Neural cell (in vitro differentiated cells): ENCODE results near the gene NARF. TPM values are rescaled to one million over a fixed set of nuclear protein-coding genes. Genes with fewer than 3 reads are reported as not detected.

Experiments
- H2AFZ ChIP-seq: fragments of 200-600, 300-800 bp; sonication (generic), shearing (Covaris generic); 2 replicates; pipeline ENCODE4 v1.6.0; 2014; ENCODE audit warnings: low read depth, mild to moderate bottlenecking, antibody characterized with exemption, low read length, moderate library complexity
- H3F3A ChIP-seq: fragments of 200-600 bp; shearing (Covaris generic); 2 replicates; pipeline ENCODE4 v1.6.1; 2016; ENCODE audit warnings: mild to moderate bottlenecking, moderate library complexity, mixed read lengths, antibody characterized with exemption, low read length; ENCODE audit not compliant: insufficient read depth, poor library complexity, severe bottlenecking
- H3K27ac ChIP-seq: fragments of 200-600, 300-800 bp; sonication (generic), shearing (Covaris generic); 2 replicates; pipeline ENCODE4 v1.5.1; 2014; ENCODE audit warnings: mild to moderate bottlenecking, low read length, moderate library complexity
- H3K27me3 ChIP-seq: fragments of 300-800, 200-600 bp; sonication (generic), shearing (Covaris generic); 2 replicates; pipeline ENCODE4 v1.6.0; 2014; ENCODE audit warnings: mild to moderate bottlenecking, low read depth, low read length, moderate library complexity; ENCODE audit not compliant: insufficient read depth
- H3K36me3 ChIP-seq: fragments of 300-800, 200-600 bp; sonication (generic), shearing (Covaris generic); 2 replicates; pipeline ENCODE4 v1.5.1; 2014; ENCODE audit warnings: mild to moderate bottlenecking, antibody characterized with exemption, low read length, moderate library complexity; ENCODE audit not compliant: insufficient read depth
- H3K4me2 ChIP-seq: fragments of 300-800, 200-600 bp; sonication (generic), shearing (Covaris generic); 2 replicates; pipeline ENCODE4 v1.6.0; 2014; ENCODE audit warnings: mild to moderate bottlenecking, low read length
- H3K4me3 ChIP-seq: fragments of 300-800, 200-600 bp; sonication (generic), shearing (Covaris generic); 2 replicates; pipeline ENCODE4 v1.5.1; 2014; ENCODE audit warnings: mild to moderate bottlenecking, low read length, moderate library complexity
- H3K79me2 ChIP-seq: fragments of 200-600 bp; shearing (Covaris generic); replicated peaks from 2 replicates; pipeline ENCODE4 v1.6.0; 2014; ENCODE audit warnings: mild to moderate bottlenecking, low read length, moderate library complexity; ENCODE audit not compliant: insufficient read depth
- H3K9ac ChIP-seq: fragments of 300-800, 200-600 bp; sonication (generic), shearing (Covaris generic); 2 replicates; pipeline ENCODE4 v1.6.1; 2016; ENCODE audit warnings: mild to moderate bottlenecking, low read length, mixed read lengths
- H3K9me2 ChIP-seq: fragments of 200-600 bp; shearing (Covaris generic); 2 replicates; pipeline ENCODE4 v1.6.1; 2016; ENCODE audit warnings: mild to moderate bottlenecking, low read length, mixed read lengths; ENCODE audit not compliant: insufficient read depth
- H3K9me3 ChIP-seq: fragments of 200-600, 300-800 bp; sonication (generic), shearing (Covaris generic); 2 replicates; pipeline ENCODE4 v1.6.1; 2016; ENCODE audit warnings: mild to moderate bottlenecking, mixed run types, low read length, moderate library complexity, mixed read lengths
- H4K20me1 ChIP-seq: fragments of 200-600 bp; shearing (Covaris generic); 2 replicates; pipeline ENCODE4 v1.6.1; 2016; ENCODE audit warnings: mild to moderate bottlenecking, mixed run types; ENCODE audit not compliant: insufficient read depth
- CTCF ChIP-seq: fragments of 450-650 bp; IDR thresholded peaks from 2 replicates; pipeline ENCODE4 v1.5.1; 2014; ENCODE audit warnings: antibody characterized with exemption, mild to moderate bottlenecking, moderate library complexity; ENCODE audit not compliant: poor library complexity, severe bottlenecking
- EP300 ChIP-seq: fragments of 450-650 bp; conservative IDR thresholded peaks from 2 replicates; pipeline ENCODE4 v1.6.1; 2014; ENCODE audit warnings: antibody characterized with exemption, mild to moderate bottlenecking, moderate library complexity; ENCODE audit not compliant: poor library complexity, severe bottlenecking
- EZH2 ChIP-seq: fragments of 200-600, 300-800 bp; shearing (Covaris generic), sonication (generic); IDR thresholded peaks from 2 replicates; pipeline ENCODE4 v1.6.1; 2014; ENCODE audit warnings: antibody characterized with exemption, low read length, borderline replicate concordance, mild to moderate bottlenecking; ENCODE audit not compliant: insufficient read depth, poor library complexity, severe bottlenecking
- MXI1 ChIP-seq: fragments of 450-650 bp; conservative IDR thresholded peaks from 2 replicates; pipeline ENCODE4 v1.6.1; 2014; ENCODE audit warnings: antibody characterized with exemption, mild to moderate bottlenecking; ENCODE audit not compliant: poor library complexity, severe bottlenecking
- POLR2AphosphoS5 ChIP-seq: IDR thresholded peaks from 2 replicates; pipeline ENCODE4 v1.6.1; 2012
- RAD21 ChIP-seq: fragments of 450-650 bp; conservative IDR thresholded peaks from 2 replicates; pipeline ENCODE4 v1.6.1; 2014; ENCODE audit warnings: antibody characterized with exemption, mild to moderate bottlenecking, moderate library complexity
- REST ChIP-seq: IDR thresholded peaks from 2 replicates; pipeline ENCODE4 v1.6.1; 2012; ENCODE audit warnings: borderline replicate concordance
- SMC3 ChIP-seq: fragments of 450-650 bp; conservative IDR thresholded peaks from 2 replicates; pipeline ENCODE4 v1.6.1; 2014; ENCODE audit warnings: antibody characterized with exemption, mild to moderate bottlenecking, moderate library complexity; ENCODE audit not compliant: poor library complexity
- TAF1 ChIP-seq: IDR thresholded peaks from 2 replicates; pipeline ENCODE4 v1.6.1; 2012; ENCODE audit warnings: low read depth
- polyA plus RNA-seq: library from polyadenylated mRNA; depleted of rRNA; stranded (reverse); fragments of >200 nt; gene quantifications from 2 replicates; pipeline ENCODE4 v1.2.3, GENCODE V29; 2014

The NARF gene
- polyA plus RNA-seq, 1 donor from 2014 or later = 243 TPM

DNA sequence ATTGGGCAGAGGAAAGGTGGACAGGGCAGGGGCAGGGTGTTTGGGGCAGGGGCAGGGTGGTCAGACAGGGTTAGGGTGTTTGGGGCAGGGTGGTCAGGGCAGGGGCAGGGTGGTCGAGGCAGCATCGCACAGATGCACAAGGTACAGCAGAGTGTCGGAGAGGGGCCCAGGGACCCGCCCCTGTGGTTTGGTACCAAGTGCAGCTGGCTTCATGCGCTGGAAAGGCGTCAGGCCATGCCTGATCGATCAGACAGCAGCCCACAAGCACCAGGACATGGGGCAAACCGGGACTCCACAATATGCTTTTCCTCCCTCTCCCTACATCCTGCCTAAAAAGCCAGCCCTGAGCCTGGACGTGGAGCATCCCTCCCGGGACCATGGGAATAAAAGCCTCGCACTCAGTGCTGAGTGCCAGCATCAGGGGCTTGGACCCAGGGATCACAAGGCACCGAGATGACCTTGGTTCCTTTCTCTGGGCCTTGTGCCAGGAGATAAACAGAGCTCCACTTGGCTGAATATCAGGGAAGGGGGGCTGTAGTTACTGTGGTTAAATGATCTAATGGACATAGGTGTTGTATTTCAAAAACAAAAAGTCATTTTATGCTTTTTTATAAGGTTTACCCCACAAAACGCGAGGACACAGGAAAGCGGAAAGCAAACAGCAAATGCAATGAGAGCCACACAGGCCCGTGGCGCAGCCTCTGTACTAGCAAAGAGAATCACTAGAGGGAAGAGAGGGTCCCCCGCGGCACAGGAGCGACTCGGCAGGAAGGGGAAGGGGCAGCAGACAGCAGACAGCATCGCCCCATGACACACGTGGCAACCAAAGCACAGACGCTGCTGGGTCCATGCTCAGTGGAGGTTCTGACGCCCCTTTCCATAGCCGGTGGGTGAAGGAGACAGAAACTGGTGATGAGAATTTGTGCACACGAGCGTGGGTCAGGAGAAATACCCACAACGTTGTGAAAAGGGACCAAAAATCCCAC is 45.7 kb upstream of the NARF start:
- H3K27ac ChIP-seq = no peak overlapping the region
- H3K36me3 ChIP-seq = no peaks in the 10 kb centered on the region
- H4K20me1 ChIP-seq = no peaks in the 10 kb centered on the region
- H3K9me3 ChIP-seq = no peaks in the 10 kb centered on the region
- no peaks in the 10 kb centered on the region for H3K9me2 ChIP-seq
- no peak overlapping the region for H2AFZ ChIP-seq
- no peaks in the 10 kb centered on the region for H3K27me3 ChIP-seq
- no peaks in the 10 kb centered on the region for H3K79me2 ChIP-seq
- no peaks in the 10 kb centered on the region for H3F3A ChIP-seq
- no peak for TF ChIP-seq TAF1
- no peak for TF ChIP-seq RAD21
- TF ChIP-seq SMC3 = no peak
- no peak for TF ChIP-seq EZH2
- no peak for TF ChIP-seq MXI1
- no peak for TF ChIP-seq REST
- TF ChIP-seq EP300 = no peak
- no peak for TF ChIP-seq CTCF
- no peak for TF ChIP-seq POLR2AphosphoS5
- no peak overlapping the region for H3K9ac ChIP-seq
- no peak overlapping the region for H3K4me3 ChIP-seq
- H3K4me2 ChIP-seq = no peak overlapping the region

DNA sequence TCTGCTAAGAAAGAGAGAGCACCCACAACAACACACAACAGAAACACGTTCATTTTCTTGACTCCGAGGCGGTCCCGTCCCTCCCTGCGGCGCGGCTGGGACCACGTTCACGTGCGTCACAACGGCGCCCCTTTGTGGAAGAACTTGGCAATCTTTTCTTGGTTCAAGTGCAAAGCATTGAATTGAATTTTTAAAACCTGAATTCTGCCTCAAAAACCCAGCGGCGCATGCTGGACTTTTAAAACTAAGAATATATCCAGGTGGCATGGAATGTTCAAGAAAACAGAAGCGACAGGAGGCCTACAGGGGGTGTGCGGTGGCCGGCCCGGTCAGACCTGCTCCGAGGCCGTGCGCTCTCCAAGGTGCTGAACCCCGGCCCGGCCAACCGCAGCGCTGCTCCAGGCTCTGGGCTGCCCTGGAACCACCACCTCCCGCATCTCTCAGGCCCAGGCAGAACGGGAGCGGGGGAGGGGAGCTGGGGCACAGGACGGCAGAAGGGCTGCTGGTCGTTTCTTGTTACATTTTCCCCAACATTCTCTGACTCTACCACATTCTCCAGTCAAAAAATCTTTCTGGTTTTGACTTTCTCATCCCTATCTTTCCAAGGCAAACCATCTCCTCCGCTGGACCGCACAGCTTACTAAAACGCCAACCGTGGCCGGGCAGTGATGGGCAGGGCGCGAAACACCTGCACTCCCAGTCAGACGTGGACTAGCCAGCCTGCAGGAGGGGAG is 43.8 kb upstream of the NARF start:
- Histone ChIP-seq H3K9me3 (no peaks in the 10 kb centered on the region), H3K9me2 (no peaks in the 10 kb centered on the region), H3K9ac (no peak overlapping the region), H4K20me1 (no peaks in the 10 kb centered on the region), H3K4me2 (no peak overlapping the region), H2AFZ (no peak overlapping the region), H3K4me3 (peak overlapping the region; percentile 25), H3F3A (no peaks in the 10 kb centered on the region), H3K79me2 (no peaks in the 10 kb centered on the region), H3K36me3 (no peaks in the 10 kb centered on the region), H3K27ac (no peak overlapping the region), H3K27me3 (no peaks in the 10 kb centered on the region)
- TF ChIP-seq SMC3 (peak; percentile 87), CTCF (peak; percentile 81), REST (peak; percentile 72), POLR2AphosphoS5 (no peak), MXI1 (no peak), TAF1 (no peak), EP300 (no peak), RAD21 (peak; percentile 88), EZH2 (no peak)
